Measurements from ENCODE around the gene YIF1A. TPM values are rescaled to one million over a fixed set of nuclear protein-coding genes. Genes with fewer than 3 reads are reported as not detected.

The YIF1A gene
- total RNA-seq, 1 experiment from 2014 or later: 119 TPM

- no peak for DNase-seq (ENCODE audit: low read depth)
Observed at GRCh38 chr11:66243782-66244535, 45.0 kb downstream of the YIF1A start.

GRCh38 chr11:66242095-66242765 is 46.7 kb downstream of the YIF1A start:
- no peak for DNase-seq (ENCODE audit: low read depth)

GRCh38 chr11:66240781-66241136 is 48.2 kb downstream of the YIF1A start:
- no peak for DNase-seq (ENCODE audit: low read depth)

GRCh38 chr11:66239998-66240780 is 48.8 kb downstream of the YIF1A start:
- DNase-seq (ENCODE audit: low read depth): no peak

GRCh38 chr11:66239511-66239910 is 49.4 kb downstream of the YIF1A start:
- no peak for DNase-seq (ENCODE audit: low read depth)

GRCh38 chr11:66238786-66239413 is 50.0 kb downstream of the YIF1A start:
- no peak for DNase-seq (ENCODE audit: low read depth)

- DNase-seq (ENCODE audit: low read depth): no peak
Observed at GRCh38 chr11:66237867-66238266, 51.1 kb downstream of the YIF1A start.

- no peak for DNase-seq (ENCODE audit: low read depth)
Observed at GRCh38 chr11:66235141-66235540, 53.8 kb downstream of the YIF1A start.

Other genes starting within 250 kb of the YIF1A start
- not detected in 2 replicates for gene GAL3ST3, start 240.0 kb downstream of the YIF1A start, total RNA-seq (2014; rRNA removed; shearing (Covaris generic))
- gene SF3B2, start 236.8 kb downstream of the YIF1A start, total RNA-seq (2014; rRNA removed; shearing (Covaris generic)): 198 and 205 TPM in 2 replicates
- 16.7 and 19.1 TPM in 2 replicates for gene PACS1, start 218.9 kb downstream of the YIF1A start, total RNA-seq (2014; rRNA removed; shearing (Covaris generic))
- 9.9 and 11.2 TPM in 2 replicates for gene KLC2, start 31.4 kb downstream of the YIF1A start, total RNA-seq (2014; rRNA removed; shearing (Covaris generic))
- gene RAB1B, start 20.5 kb downstream of the YIF1A start, total RNA-seq (2014; rRNA removed; shearing (Covaris generic)): 146 and 161 TPM in 2 replicates
- 6.0 and 9.3 TPM in 2 replicates for gene CNIH2, start 11.0 kb downstream of the YIF1A start, total RNA-seq (2014; rRNA removed; shearing (Covaris generic))
- gene TMEM151A, start 2.8 kb upstream of the YIF1A start, total RNA-seq (2014; rRNA removed; shearing (Covaris generic)): 0.39 TPM in 1 of 2 replicates, not detected in the other
- not detected in 2 replicates for gene CD248, start 27.9 kb upstream of the YIF1A start, total RNA-seq (2014; rRNA removed; shearing (Covaris generic))
- 28.0 and 38.8 TPM in 2 replicates for gene RIN1, start 47.3 kb upstream of the YIF1A start, total RNA-seq (2014; rRNA removed; shearing (Covaris generic))
- 91.7 and 92.6 TPM in 2 replicates for gene BRMS1, start 56.0 kb upstream of the YIF1A start, total RNA-seq (2014; rRNA removed; shearing (Covaris generic))
- gene B4GAT1, start 58.5 kb upstream of the YIF1A start, total RNA-seq (2014; rRNA removed; shearing (Covaris generic)): 49.3 and 50.5 TPM in 2 replicates
- 0.39 and 1.4 TPM in 2 replicates for gene SLC29A2, start 82.6 kb upstream of the YIF1A start, total RNA-seq (2014; rRNA removed; shearing (Covaris generic))
- gene NPAS4, start 131.9 kb upstream of the YIF1A start, total RNA-seq (2014; rRNA removed; shearing (Covaris generic)): not detected in 2 replicates
- gene MRPL11, start 149.7 kb upstream of the YIF1A start, total RNA-seq (2014; rRNA removed; shearing (Covaris generic)): 67.6 and 74.4 TPM in 2 replicates
- 6.6 TPM in 2 replicates for gene PELI3, start 177.8 kb upstream of the YIF1A start, total RNA-seq (2014; rRNA removed; shearing (Covaris generic))
- gene DPP3, start 191.3 kb upstream of the YIF1A start, total RNA-seq (2014; rRNA removed; shearing (Covaris generic)): 36.8 and 46.4 TPM in 2 replicates
- gene BBS1, start 221.5 kb upstream of the YIF1A start, total RNA-seq (2014; rRNA removed; shearing (Covaris generic)): 17.5 and 29.6 TPM in 2 replicates